ENCODE measurements around the gene STK10. TPM values are rescaled to one million over a fixed set of nuclear protein-coding genes. Genes with fewer than 3 reads are reported as not detected.

The STK10 gene
- total and polyA plus RNA-seq, 2 experiments from 2014 or later, result 7.5 to 17.8 TPM

- H3K27ac ChIP-seq (ENCODE audit: low read depth), result no peak overlapping the region
- H2AFZ ChIP-seq, result no peak overlapping the region
- no peaks in the 10 kb centered on the region for H3K4me1 Mint-ChIP-seq
- no peak overlapping the region for H3K27ac Mint-ChIP-seq
- DNase-seq (ENCODE audit: low spot score), result no peak
- H3K27me3 ChIP-seq (ENCODE audit: insufficient read depth), result no peaks in the 10 kb centered on the region
- TF ChIP-seq ZNF331 (CRISPR knock-in tag; IDR thresholded peaks at IDR 0.05; ENCODE audit: low read depth) (no peak), CTCF (conservative IDR thresholded peaks at IDR 0.05; ENCODE audit: low read depth in 2 of 2) (no peak), CREB1 (CRISPR knock-in tag; IDR thresholded peaks at IDR 0.05; ENCODE audit: low read depth) (no peak), ZNF114 (CRISPR knock-in tag; IDR thresholded peaks at IDR 0.05) (no peak), ETS1 (IDR thresholded peaks at IDR 0.05) (no peak), ZNF462 (CRISPR knock-in tag; IDR thresholded peaks at IDR 0.05) (no peak), EZH2phosphoT487 (IDR thresholded peaks at IDR 0.05; ENCODE audit: unreplicated experiment) (no peak), STAT1 (IDR thresholded peaks at IDR 0.05; ENCODE audit: unreplicated experiment) (no peak), POLR2AphosphoS5 (IDR thresholded peaks at IDR 0.05; ENCODE audit: low read depth) (no peak), JUNB (IDR thresholded peaks at IDR 0.05; ENCODE audit: unreplicated experiment) (no peak), NANOG (IDR thresholded peaks at IDR 0.05; ENCODE audit: borderline replicate concordance) (no peak), EZH2 (IDR thresholded peaks at IDR 0.05; ENCODE audit: low read depth, unreplicated experiment) (no peak), REST (IDR thresholded peaks at IDR 0.05; ENCODE audit: unreplicated experiment) (no peak)
- H3K36me3 Mint-ChIP-seq (ENCODE audit: low read depth), result peaks cover 2% of the 10 kb centered on the region; the same call in 1 of the 3 replicates
- H3K27me3 Mint-ChIP-seq (ENCODE audit: insufficient read depth, low read depth, poor library complexity), result peaks cover 3% of the 10 kb centered on the region
- no peak overlapping the region for H3K4me2 ChIP-seq
- H4K20me1 ChIP-seq (replicated peaks; ENCODE audit: insufficient read depth), result 0 out of 2 replicates have a peak, but pooled peaks cover 3% of the 10 kb centered on the region
- H3K36me3 ChIP-seq (ENCODE audit: insufficient read depth), result no peaks in the 10 kb centered on the region
- no peak for ATAC-seq
- no peaks in the 10 kb centered on the region for H3K4me1 ChIP-seq (ENCODE audit: insufficient read depth)
- H3K9me2 ChIP-seq (ENCODE audit: insufficient read depth), result no peaks in the 10 kb centered on the region
- H3K79me2 ChIP-seq (replicated peaks; ENCODE audit: insufficient read depth), result no peaks in the 10 kb centered on the region
- no peak overlapping the region for H3K4me3 ChIP-seq
- peaks cover 2% of the 10 kb centered on the region for H3K9me3 Mint-ChIP-seq
- H3F3A ChIP-seq (replicated peaks; ENCODE audit: low read depth), result no peaks in the 10 kb centered on the region
- no peak overlapping the region for H3K4me3 Mint-ChIP-seq
These were observed 58.6 kb downstream of the STK10 start for GRCh38 chr5:172129256-172129910.
